ENCODE measurements around the gene PLA2G5. TPM values are rescaled to one million over a fixed set of nuclear protein-coding genes. Genes with fewer than 3 reads are reported as not detected.

The PLA2G5 gene
- total RNA-seq, 2 donors from 2014 or later: 18.7 to 19.2 TPM

DNA sequence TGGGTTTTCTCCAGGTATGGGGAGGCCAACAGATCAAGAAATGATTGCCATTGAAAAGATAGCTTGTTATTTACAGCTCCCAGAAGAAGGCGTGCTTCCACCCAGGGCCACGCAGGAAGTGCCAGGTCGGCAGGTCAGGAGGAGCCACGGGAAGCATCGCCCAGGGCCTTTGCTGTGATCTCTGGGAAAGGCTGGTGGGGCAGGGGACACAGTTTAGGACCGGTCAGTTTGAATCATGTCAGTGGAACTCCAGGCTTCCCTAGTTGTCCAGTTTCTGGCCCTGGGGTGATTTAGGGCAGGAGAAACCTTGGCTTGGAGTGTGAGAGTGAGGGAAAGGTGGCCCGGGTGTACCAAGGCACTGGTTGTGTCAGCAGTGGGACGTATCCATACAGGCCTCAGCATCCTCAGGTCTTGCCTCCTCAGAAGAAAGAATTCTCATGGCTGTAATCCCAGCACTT lies 11.4 kb downstream of the PLA2G5 start:
- TF ChIP-seq, protein P1, sequence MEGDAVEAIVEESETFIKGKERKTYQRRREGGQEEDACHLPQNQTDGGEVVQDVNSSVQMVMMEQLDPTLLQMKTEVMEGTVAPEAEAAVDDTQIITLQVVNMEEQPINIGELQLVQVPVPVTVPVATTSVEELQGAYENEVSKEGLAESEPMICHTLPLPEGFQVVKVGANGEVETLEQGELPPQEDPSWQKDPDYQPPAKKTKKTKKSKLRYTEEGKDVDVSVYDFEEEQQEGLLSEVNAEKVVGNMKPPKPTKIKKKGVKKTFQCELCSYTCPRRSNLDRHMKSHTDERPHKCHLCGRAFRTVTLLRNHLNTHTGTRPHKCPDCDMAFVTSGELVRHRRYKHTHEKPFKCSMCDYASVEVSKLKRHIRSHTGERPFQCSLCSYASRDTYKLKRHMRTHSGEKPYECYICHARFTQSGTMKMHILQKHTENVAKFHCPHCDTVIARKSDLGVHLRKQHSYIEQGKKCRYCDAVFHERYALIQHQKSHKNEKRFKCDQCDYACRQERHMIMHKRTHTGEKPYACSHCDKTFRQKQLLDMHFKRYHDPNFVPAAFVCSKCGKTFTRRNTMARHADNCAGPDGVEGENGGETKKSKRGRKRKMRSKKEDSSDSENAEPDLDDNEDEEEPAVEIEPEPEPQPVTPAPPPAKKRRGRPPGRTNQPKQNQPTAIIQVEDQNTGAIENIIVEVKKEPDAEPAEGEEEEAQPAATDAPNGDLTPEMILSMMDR (IDR thresholded peaks at IDR 0.05): no peak
- Histone ChIP-seq H3K36me3 (no peaks in the 10 kb centered on the region), H3K4me1 (ENCODE audit: control insufficient read depth in 1 of 2, low read depth in 2 of 2) (no peaks in the 10 kb centered on the region), H3K4me3 (no peak overlapping the region), H3K27me3 (replicated peaks; ENCODE audit: insufficient read depth) (no peaks in the 10 kb centered on the region), H3K27ac (no peak overlapping the region), H3K9me3 (no peaks in the 10 kb centered on the region)
- DNase-seq (ENCODE audit: low spot score): no peak
- no peak for ATAC-seq (ENCODE audit: insufficient number of reproducible peaks, low FRiP score, low read depth)

DNA sequence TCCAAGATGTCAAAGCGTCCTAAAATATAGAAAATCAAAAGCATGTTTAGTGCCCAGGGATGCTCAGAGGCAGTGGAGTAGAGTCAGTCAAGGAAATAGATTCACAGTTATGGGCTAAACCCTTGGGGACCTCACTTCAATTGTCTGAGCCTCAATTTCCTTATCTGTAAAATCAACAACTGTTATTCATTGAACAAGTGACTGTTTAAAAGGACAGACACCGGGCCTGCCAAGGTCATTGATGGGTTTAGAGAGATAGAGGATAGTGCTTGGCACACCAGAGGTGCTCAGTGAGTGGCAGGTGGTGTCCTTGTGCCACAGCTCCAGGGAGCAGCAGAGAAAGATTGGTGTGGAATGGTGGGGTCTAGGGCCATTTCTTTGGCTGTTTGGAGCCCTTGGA lies 12.8 kb downstream of the PLA2G5 start:
- Histone ChIP-seq H3K36me3 (no peaks in the 10 kb centered on the region), H3K9me3 (no peaks in the 10 kb centered on the region), H3K27me3 (replicated peaks; ENCODE audit: insufficient read depth) (no peaks in the 10 kb centered on the region), H3K4me3 (no peak overlapping the region), H3K4me1 (ENCODE audit: control insufficient read depth in 1 of 2, low read depth in 2 of 2) (no peaks in the 10 kb centered on the region), H3K27ac (no peak overlapping the region)
- DNase-seq (ENCODE audit: low spot score): no peak
- no peak for ATAC-seq (ENCODE audit: insufficient number of reproducible peaks, low FRiP score, low read depth)
- TF ChIP-seq, protein P1 (IDR thresholded peaks at IDR 0.05): no peak

DNA sequence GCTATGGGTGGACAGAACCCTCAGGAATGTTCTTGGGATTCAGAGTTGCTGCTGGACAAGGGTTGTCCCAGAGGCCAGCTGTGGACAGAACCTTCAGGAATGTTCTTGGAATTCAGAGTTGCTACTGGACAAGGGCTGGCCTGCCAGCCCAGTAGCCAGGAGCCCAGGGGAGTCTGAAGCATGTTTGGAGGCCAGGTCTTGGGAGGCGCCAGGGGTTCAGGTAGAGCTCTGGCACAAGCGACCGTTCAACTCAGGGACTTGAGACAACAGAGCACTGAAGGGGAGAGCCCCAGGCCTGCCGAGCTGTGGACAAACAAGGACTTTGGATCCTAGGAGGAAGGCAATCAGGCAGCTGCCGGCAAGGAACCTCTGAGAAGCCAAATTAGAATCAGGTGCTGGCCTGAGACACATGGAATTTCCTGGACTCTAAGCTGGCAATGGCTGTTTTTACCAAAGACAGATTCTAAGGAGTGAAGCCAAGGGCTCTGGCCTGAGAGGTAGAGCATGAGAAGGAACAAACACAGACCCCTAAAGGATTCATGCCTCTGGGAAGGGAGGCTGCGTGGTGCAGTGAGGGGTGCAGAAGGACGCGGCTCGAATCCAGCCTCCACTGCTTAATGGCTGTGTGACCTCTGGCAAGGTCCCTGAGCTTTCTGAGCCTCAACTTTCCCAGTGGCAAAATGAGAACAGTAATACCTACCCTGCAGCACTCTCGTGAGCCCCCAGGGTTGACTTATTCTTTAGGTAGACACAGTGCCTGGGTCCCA lies 13.4 kb downstream of the PLA2G5 start:
- DNase-seq (ENCODE audit: low spot score) (no peak), ATAC-seq (ENCODE audit: insufficient number of reproducible peaks, low FRiP score, low read depth) (no peak)
- H3K36me3 ChIP-seq: no peaks in the 10 kb centered on the region
- no peaks in the 10 kb centered on the region for H3K4me1 ChIP-seq (ENCODE audit: control insufficient read depth in 1 of 2, low read depth in 2 of 2)
- H3K27me3 ChIP-seq (replicated peaks; ENCODE audit: insufficient read depth): no peaks in the 10 kb centered on the region
- H3K27ac ChIP-seq: no peak overlapping the region
- TF ChIP-seq, protein P1 (IDR thresholded peaks at IDR 0.05): no peak
- H3K4me3 ChIP-seq: no peak overlapping the region
- no peaks in the 10 kb centered on the region for H3K9me3 ChIP-seq

DNA sequence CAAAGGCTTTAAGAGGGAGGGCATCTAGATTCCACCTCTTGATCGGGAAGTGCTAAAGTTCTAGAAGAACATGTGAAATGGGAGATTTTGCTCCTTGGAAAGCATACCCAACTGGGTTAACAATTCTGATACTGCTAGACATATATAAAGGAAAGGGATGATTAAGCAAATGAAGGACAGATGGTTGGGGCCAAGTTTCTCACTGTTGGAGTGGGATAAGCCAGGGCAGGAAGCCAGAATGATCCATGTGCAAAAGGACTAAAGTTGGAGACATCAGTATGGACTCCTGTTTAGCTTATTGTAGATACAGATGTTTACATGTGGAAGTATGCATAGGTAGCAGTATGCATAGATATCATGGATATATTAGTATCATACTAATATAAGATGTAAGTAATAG lies 16.8 kb downstream of the PLA2G5 start:
- Histone ChIP-seq H3K9me3 (no peaks in the 10 kb centered on the region), H3K36me3 (no peaks in the 10 kb centered on the region), H3K4me1 (ENCODE audit: control insufficient read depth in 1 of 2, low read depth in 2 of 2) (no peaks in the 10 kb centered on the region), H3K27ac (no peak overlapping the region), H3K27me3 (replicated peaks; ENCODE audit: insufficient read depth) (no peaks in the 10 kb centered on the region), H3K4me3 (no peak overlapping the region)
- ATAC-seq (ENCODE audit: insufficient number of reproducible peaks, low FRiP score, low read depth) (no peak), DNase-seq (ENCODE audit: low spot score) (no peak)
- TF ChIP-seq, protein P1 (IDR thresholded peaks at IDR 0.05): no peak

DNA sequence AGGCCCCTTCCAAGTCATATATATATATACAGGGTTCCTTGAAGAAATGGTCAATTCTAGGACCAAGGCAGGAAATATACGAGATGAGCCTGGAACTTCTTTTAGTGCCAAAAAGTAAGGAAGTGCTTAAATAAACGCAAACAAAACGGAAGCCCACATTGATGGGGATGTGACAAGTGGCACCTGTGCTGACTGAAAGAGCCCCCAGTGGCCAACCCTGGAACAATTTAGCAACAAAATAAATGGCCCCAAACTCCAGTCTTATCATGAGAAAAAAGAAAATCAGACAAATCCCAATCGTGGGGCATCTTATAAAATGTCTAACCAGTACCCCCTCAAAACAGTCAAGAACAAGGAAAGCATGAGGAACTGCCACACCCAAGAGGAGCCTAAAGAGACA lies 17.7 kb downstream of the PLA2G5 start:
- Histone ChIP-seq H3K36me3 (no peaks in the 10 kb centered on the region), H3K27ac (no peak overlapping the region), H3K9me3 (no peaks in the 10 kb centered on the region), H3K27me3 (replicated peaks; ENCODE audit: insufficient read depth) (no peaks in the 10 kb centered on the region), H3K4me1 (ENCODE audit: control insufficient read depth in 1 of 2, low read depth in 2 of 2) (no peaks in the 10 kb centered on the region), H3K4me3 (no peak overlapping the region)
- TF ChIP-seq, protein P1 (IDR thresholded peaks at IDR 0.05): no peak
- ATAC-seq (ENCODE audit: insufficient number of reproducible peaks, low FRiP score, low read depth): no peak
- no peak for DNase-seq (ENCODE audit: low spot score)

Data from thoracic aorta (tissue), 2 donors.